Adrenal gland (tissue), 12 donors: ENCODE data around the gene ARMC9. TPM values are rescaled to one million over a fixed set of nuclear protein-coding genes. Genes with fewer than 3 reads are reported as not detected.
"Not testable (repeated sequence)": the region's sequence is repeated elsewhere in the genome, so short reads cannot be mapped to it uniquely, and the experiment has no call there.

Experiments
- DNase-seq, 7 donors: peaks; one replicate each; pipeline ENCODE4 v3.0.0-alpha.2; 2019 to 2020
- H3K27ac ChIP-seq, 5 donors: fragments of 200-600 bp; sonication (generic) in 4 of 5; 1 replicate in 3 of 5; 2 replicates in 2 of 5; pipeline versions ENCODE4 v1.5.1 to v1.8.0; 2016 to 2020; ENCODE audit warnings: mild to moderate bottlenecking in 1 of 5
- H3K27me3 ChIP-seq: fragments of 200-600 bp; 2 replicates; pipeline ENCODE4 v1.8.0; 2021
- H3K36me3 ChIP-seq, 2 donors: fragments of 200-600 bp; replicated peaks in 1 of 2; 1 replicate in 1 of 2; 2 replicates in 1 of 2; pipeline versions ENCODE4 v1.5.1 to v1.8.0; 2018 to 2022
- H3K4me1 ChIP-seq, 2 donors: fragments of 200-600 bp; replicated peaks in 1 of 2; 1 replicate in 1 of 2; 2 replicates in 1 of 2; pipeline versions ENCODE4 v1.5.1 to v1.8.0; 2018 to 2021
- H3K4me3 ChIP-seq, 4 donors: fragments of 200-600 bp; sonication (generic) in 3 of 4; one replicate each; pipeline ENCODE4 v1.5.1; 2016 to 2018
- H3K9me3 ChIP-seq, 3 donors: fragments of 200-600 bp; sonication (generic) in 1 of 3; replicated peaks in 1 of 3; 1 replicate in 2 of 3; 2 replicates in 1 of 3; pipeline versions ENCODE4 v1.5.1 to v1.8.0; 2016 to 2021
- CTCF ChIP-seq, 6 experiments: fragments of 450-650 bp in 4 of 6; fragments of 200-600 bp in 2 of 6; sonication (generic) in 1 of 6; IDR thresholded peaks; 1 replicate in 5 of 6; 2 replicates in 1 of 6; pipeline versions ENCODE4 v1.5.1 to v1.8.0; 2016 to 2021; ENCODE audit warnings: antibody characterized with exemption in 6 of 6, mild to moderate bottlenecking in 2 of 6, moderate library complexity in 1 of 6
- POLR2A ChIP-seq, 2 donors: fragments of 450-650 bp; IDR thresholded peaks; one replicate each; pipeline ENCODE4 v1.6.1; 2017; ENCODE audit warnings: antibody characterized with exemption in 2 of 2, mild to moderate bottlenecking in 2 of 2, moderate library complexity in 1 of 2
- WGBS, 4 donors: extraction: QIAGEN DNeasy Blood & Tissue Kit in 2 of 4; methylation state at CpG; one replicate each; pipeline versions ENCODE4 v1.1.5 to v1.1.7; 2013 to 2017; 5-methylcytosine and 5-hydroxymethylcytosine counted together
- intact Hi-C, 2 donors: fragments of 100-400 bp; cut with DNase I; formaldehyde crosslinking; loops; one replicate each; pipeline versions ENCODE4 v1.14.1 to v1.15.0; 2022 to 2023
- polyA plus RNA-seq, 3 donors: library from polyadenylated mRNA; stranded (reverse); fragments of 200-250 nt in 2 of 3; fragments of 350-450 nt in 1 of 3; fragmentation: Illumina TruSeq in 1 of 3; extraction: RNeasy Lipid Tissue Mini Kit (QIAGEN cat#74804) in 1 of 3; gene quantifications; one replicate each; pipeline ENCODE4 v1.2.3, GENCODE V29; 2013 to 2014
- total RNA-seq, 9 donors: library from RNA; depleted of rRNA in 4 of 9; stranded (reverse); fragments of >200 nt in 4 of 9; fragments of 120-200 nt in 1 of 9; fragmentation: NEBNext Ultra II Directional in 1 of 9; extraction: Animal tissue kit (Norgen Biotek cat#: 25700) in 1 of 9; gene quantifications; one replicate each; pipeline versions ENCODE4 v1.1.0 to v1.2.4, GENCODE V29; 2013 to 2023
- donor health status: healthy with polysubstance abuse.
- donor health status: Bipolar disorder and iron deficiency.
- donor health status: DM: yes; HTN: yes; CAD: no.
- donor health status: DM: no; HTN: no; CAD: no.
- donor health status: DM: no; HTN: no; CAD: no.
- donor health status: DM: yes; HTN: yes; CAD: no.

Gene ARMC9
- total and polyA plus RNA-seq, 12 donors, result 22.0 to 109 (median 54.2) TPM

DNA sequence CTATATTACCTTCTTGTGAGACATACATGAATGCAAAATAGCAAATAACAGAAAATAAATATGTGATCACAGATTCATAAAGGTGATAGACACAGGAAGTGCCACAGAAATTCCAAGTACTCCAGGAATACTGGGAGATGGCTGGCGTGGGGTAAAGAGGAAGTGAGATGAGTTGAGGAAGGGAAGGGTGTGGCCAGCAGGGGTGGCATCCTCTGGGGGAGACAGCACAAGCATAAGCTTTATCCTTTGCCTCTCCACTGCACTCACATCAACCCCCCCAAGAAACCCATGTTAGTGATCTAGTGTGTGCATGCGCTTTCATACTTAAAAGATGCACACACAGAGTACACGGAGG is 102.3 kb downstream of the ARMC9 start:
- H3K36me3 ChIP-seq, result no peaks in the 10 kb centered on the region
- no peak for DNase-seq
- H3K27ac ChIP-seq, result no peak overlapping the region
- peaks cover 0 to 6% of the 10 kb centered on the region in 2 donors for H3K4me1 ChIP-seq
- H3K9me3 ChIP-seq, result no peaks in the 10 kb centered on the region
- 82 to 89% (median 83%) methylated on average over 3 of the region's 3 CpGs for WGBS, 4 donors
- TF ChIP-seq CTCF (IDR thresholded peaks at IDR 0.05) (no peak), POLR2A (IDR thresholded peaks at IDR 0.05) (no peak)
- H3K4me3 ChIP-seq, result no peak overlapping the region
- H3K27me3 ChIP-seq, result no peaks in the 10 kb centered on the region
- intact Hi-C loops, result no loop called here

DNA sequence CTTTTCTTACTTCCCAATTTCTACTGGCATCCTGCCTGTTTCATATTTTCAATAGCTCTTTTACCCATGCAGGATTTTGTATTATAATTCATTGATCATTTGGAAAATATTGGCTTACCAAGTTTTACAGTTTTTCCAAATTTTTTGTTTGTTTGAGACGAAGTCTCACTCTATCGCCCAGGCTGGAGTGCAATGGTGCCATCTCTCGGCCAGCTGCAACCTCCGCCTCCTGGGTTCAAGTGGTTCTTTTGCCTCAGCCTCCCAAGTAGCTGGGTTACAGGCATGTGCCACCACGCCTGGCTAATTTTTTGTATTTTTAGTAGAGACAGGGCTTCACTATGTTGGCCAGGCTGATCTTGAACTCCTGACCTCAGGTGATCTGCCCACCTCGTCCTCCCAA is 105.8 kb downstream of the ARMC9 start:
- H3K4me1 ChIP-seq, H3K27me3 ChIP-seq, H3K9me3 ChIP-seq, H3K36me3 ChIP-seq, H3K27ac ChIP-seq, H3K4me3 ChIP-seq, intact Hi-C loops, DNase-seq: not testable (repeated sequence)
- 95 to 97% (median 96%) methylated on average over 6 of the region's 6 CpGs for WGBS, 4 donors

DNA sequence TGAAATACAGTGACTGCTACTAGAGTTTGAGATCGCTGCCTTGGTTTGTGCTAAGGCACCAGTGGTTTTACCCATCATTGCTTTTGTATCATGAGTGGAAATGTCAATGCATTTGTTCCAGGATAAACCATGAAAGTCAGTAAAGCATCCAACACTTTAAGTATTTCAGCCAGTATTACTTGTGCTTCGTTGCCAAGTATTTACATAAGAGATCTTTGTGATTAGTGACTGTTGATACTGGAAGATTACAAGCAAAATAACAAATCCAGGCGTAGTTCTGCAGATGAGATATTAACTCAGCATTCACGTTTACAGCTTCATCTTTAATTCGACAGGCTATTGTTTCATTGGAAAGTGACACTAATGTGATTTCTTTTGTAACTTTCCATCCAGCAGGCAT is 106.8 kb downstream of the ARMC9 start:
- DNase-seq, result no peak
- H3K4me3 ChIP-seq, result no peak overlapping the region
- peaks cover 0 to 8% of the 10 kb centered on the region in 2 donors for H3K4me1 ChIP-seq
- no peak overlapping the region for H3K27ac ChIP-seq
- H3K36me3 ChIP-seq, result no peaks in the 10 kb centered on the region
- intact Hi-C loops, result no loop called here
- no peaks in the 10 kb centered on the region for H3K9me3 ChIP-seq
- 73 to 82% (median 77%) methylated on average over 5 of the region's 5 CpGs for WGBS, 4 donors
- no peaks in the 10 kb centered on the region for H3K27me3 ChIP-seq
- no peak for TF ChIP-seq CTCF (IDR thresholded peaks at IDR 0.05)
- no peak for TF ChIP-seq POLR2A (IDR thresholded peaks at IDR 0.05)

DNA sequence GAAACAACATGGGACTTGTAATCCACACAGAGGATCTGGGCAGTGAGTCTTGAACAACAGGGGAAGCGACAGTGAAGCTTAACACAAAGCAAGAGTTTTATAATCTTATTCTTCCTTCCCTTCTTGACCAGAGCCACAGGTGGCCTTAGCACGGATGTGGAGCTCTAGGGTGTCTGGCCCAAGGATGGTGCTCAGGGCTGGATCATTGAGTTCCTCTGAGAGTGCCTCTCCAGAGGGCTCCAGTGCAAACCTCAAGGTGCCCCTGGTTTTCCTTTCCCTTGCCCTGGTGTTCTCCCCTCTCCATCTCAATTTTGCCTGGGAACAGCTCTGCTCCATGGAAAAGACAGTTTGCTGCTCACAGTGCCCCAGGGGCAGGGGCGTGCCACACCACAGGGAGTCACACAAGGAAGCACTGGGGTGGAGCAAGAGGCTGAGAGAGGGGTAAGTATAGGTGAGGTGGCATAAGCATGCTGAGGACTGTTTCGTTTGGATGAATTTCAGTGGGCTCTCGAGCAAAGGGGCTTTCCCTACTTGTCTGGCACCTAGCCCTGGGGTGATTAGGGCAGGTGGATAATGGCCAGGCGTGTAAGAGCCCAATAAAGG is 108.5 kb downstream of the ARMC9 start:
- WGBS, 4 donors, result 83 to 95% (median 85%) methylated on average over 5 to 6 of the region's 6 CpGs
- intact Hi-C loops, result no loop called here
- peak in 1 of 7 donors; percentile 42 for DNase-seq
- peaks cover 0 to 8% of the 10 kb centered on the region in 2 donors for H3K4me1 ChIP-seq
- H3K4me3 ChIP-seq, result no peak overlapping the region
- no peaks in the 10 kb centered on the region for H3K27me3 ChIP-seq
- TF ChIP-seq CTCF (IDR thresholded peaks at IDR 0.05), result no peak
- H3K27ac ChIP-seq, result no peak overlapping the region
- no peaks in the 10 kb centered on the region for H3K36me3 ChIP-seq
- H3K9me3 ChIP-seq, result no peaks in the 10 kb centered on the region

DNA sequence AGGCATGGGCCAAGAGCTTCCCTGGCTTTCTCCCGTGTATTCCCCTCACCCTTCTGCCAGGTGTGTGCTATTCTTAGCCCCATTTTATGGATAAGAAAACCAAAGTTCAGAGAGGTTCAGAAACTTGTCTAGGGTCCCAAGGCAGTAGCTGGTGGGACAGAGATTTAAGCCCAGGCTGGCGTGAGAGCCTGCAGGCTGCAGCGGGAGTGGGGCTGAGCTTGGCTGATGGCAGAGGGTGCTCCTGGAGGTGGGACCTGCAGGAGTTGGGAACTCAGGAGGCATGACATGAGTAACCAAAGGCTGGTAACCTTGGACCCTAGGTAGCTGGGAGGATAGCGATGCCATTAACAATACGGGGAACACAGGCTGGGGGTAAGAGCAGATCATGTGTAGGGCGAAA is 109.8 kb downstream of the ARMC9 start:
- Histone ChIP-seq H3K4me3 (no peak overlapping the region), H3K4me1 (peaks cover 0 to 8% of the 10 kb centered on the region in 2 donors), H3K9me3 (no peaks in the 10 kb centered on the region), H3K27ac (peak overlapping the region in 1 of 5 donors; percentile 64), H3K36me3 (no peaks in the 10 kb centered on the region), H3K27me3 (no peaks in the 10 kb centered on the region)
- intact Hi-C loops, result no loop called here
- DNase-seq, result peak in 1 of 7 donors; percentile 29
- no peak for TF ChIP-seq POLR2A (IDR thresholded peaks at IDR 0.05)
- no peak for TF ChIP-seq CTCF (IDR thresholded peaks at IDR 0.05)
- 92 to 99% (median 94%) methylated on average over 6 of the region's 6 CpGs for WGBS, 4 donors
